Gastrocnemius medialis (tissue), 4 donors: Measurements from ENCODE around the gene ZNF446. TPM values are rescaled to one million over a fixed set of nuclear protein-coding genes. Genes with fewer than 3 reads are reported as not detected.

Experiments used
- ATAC-seq, 2 donors: fragments of 150-250 bp; one replicate each; pipeline ENCODE4 v1.9.1; 2016
- DNase-seq, 2 donors: peaks; one replicate each; pipeline ENCODE4 v3.0.0-alpha.2; 2019
- H3K27ac ChIP-seq, 4 donors: fragments of 200-600 bp; sonication (generic); 1 replicate in 1 of 4; 2 replicates in 3 of 4; pipeline ENCODE4 v1.5.1; 2016 to 2018; ENCODE audit warnings: mild to moderate bottlenecking in 2 of 4, moderate library complexity in 1 of 4
- H3K27me3 ChIP-seq, 3 donors: fragments of 200-600 bp; sonication (generic) in 2 of 3; 1 replicate in 1 of 3; 2 replicates in 2 of 3; pipeline versions ENCODE4 v1.5.1 to v1.6.0; 2016 to 2019; ENCODE audit warnings: mild to moderate bottlenecking in 1 of 3, moderate library complexity in 1 of 3
- H3K36me3 ChIP-seq, 2 donors: fragments of 200-600 bp; sonication (generic) in 1 of 2; one replicate each; pipeline ENCODE4 v1.5.1; 2017 to 2018
- H3K4me1 ChIP-seq, 2 donors: fragments of 200-600 bp; sonication (generic) in 1 of 2; one replicate each; pipeline ENCODE4 v1.5.1; 2016 to 2017; ENCODE audit warnings: mild to moderate bottlenecking in 2 of 2
- H3K4me3 ChIP-seq, 4 donors: fragments of 200-600 bp; sonication (generic) in 3 of 4; 1 replicate in 1 of 4; 2 replicates in 3 of 4; pipeline ENCODE4 v1.5.1; 2016 to 2019; ENCODE audit warnings: mild to moderate bottlenecking in 2 of 4
- H3K9me3 ChIP-seq, 3 donors: fragments of 200-600 bp; sonication (generic) in 2 of 3; 1 replicate in 1 of 3; 2 replicates in 2 of 3; pipeline ENCODE4 v1.5.1; 2016 to 2019
- POLR2A ChIP-seq, 2 donors: fragments of 450-650 bp; IDR thresholded peaks; one replicate each; pipeline ENCODE4 v1.6.1; 2017; ENCODE audit warnings: antibody characterized with exemption in 2 of 2, mild to moderate bottlenecking in 2 of 2, moderate library complexity in 2 of 2
- in situ Hi-C, 4 donors: fragments of 200-750 bp; cut with MboI; loops; one replicate each; pipeline versions ENCODE4 v1.15.0 to v1.8.0; 2017; ENCODE audit warnings: low sequenced_read_pairs in 4 of 4
- intact Hi-C: fragments of 100-400 bp; cut with DNase I; formaldehyde crosslinking; loops from one replicate; pipeline ENCODE4 v1.15.1; 2023; ENCODE audit warnings: low total_unique reads
- total RNA-seq, 4 donors: library from RNA; depleted of rRNA; stranded (reverse); fragments of >200 nt; gene quantifications; one replicate each; pipeline versions ENCODE4 v1.1.0 to v1.2.3, GENCODE V29; 2016
- TF ChIP-seq, protein P1 (sequence below), 5 experiments: fragments of 450-650 bp in 3 of 5; fragments of 200-600 bp in 2 of 5; sonication (generic) in 2 of 5; IDR thresholded peaks in 4 of 5; conservative IDR thresholded peaks in 1 of 5; 1 replicate in 4 of 5; 2 replicates in 1 of 5; pipeline ENCODE4 v1.5.1; 2016 to 2019; ENCODE audit warnings: antibody characterized with exemption in 5 of 5, mild to moderate bottlenecking in 3 of 5, moderate library complexity in 3 of 5

The ZNF446 gene
- total RNA-seq, 4 donors from 2014 or later: 7.5 to 13.1 (median 8.9) TPM

- TF ChIP-seq, protein P1, sequence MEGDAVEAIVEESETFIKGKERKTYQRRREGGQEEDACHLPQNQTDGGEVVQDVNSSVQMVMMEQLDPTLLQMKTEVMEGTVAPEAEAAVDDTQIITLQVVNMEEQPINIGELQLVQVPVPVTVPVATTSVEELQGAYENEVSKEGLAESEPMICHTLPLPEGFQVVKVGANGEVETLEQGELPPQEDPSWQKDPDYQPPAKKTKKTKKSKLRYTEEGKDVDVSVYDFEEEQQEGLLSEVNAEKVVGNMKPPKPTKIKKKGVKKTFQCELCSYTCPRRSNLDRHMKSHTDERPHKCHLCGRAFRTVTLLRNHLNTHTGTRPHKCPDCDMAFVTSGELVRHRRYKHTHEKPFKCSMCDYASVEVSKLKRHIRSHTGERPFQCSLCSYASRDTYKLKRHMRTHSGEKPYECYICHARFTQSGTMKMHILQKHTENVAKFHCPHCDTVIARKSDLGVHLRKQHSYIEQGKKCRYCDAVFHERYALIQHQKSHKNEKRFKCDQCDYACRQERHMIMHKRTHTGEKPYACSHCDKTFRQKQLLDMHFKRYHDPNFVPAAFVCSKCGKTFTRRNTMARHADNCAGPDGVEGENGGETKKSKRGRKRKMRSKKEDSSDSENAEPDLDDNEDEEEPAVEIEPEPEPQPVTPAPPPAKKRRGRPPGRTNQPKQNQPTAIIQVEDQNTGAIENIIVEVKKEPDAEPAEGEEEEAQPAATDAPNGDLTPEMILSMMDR (IDR thresholded peaks at IDR 0.05 in 4 of 5, conservative IDR thresholded peaks at IDR 0.05 in 1 of 5): no peak
- TF ChIP-seq POLR2A (IDR thresholded peaks at IDR 0.05): no peak
- ATAC-seq: no peak
- in situ Hi-C loops (no loop called here), intact Hi-C loops (no loop called here)
- Histone ChIP-seq H3K4me1 (no peaks in the 10 kb centered on the region), H3K36me3 (no peaks in the 10 kb centered on the region), H3K27ac (no peak overlapping the region), H3K4me3 (no peak overlapping the region), H3K9me3 (no peaks in the 10 kb centered on the region), H3K27me3 (peaks cover 0 to 3% (median 2%) of the 10 kb centered on the region in 3 donors)
- DNase-seq: no peak
Measured at GRCh38 chr19:58529405-58529804, 53.3 kb downstream of the ZNF446 start.

Other genes starting within 250 kb of the ZNF446 start
- gene ZNF544, start 247.4 kb upstream of the ZNF446 start, total RNA-seq: 1 to 10 TPM; 3.8 to 9.5 (median 6.0) TPM
- 1 to 10 TPM in 2 of 4 donors, under 1 TPM in 2; 0.78 to 2.1 (median 1.2) TPM for gene ZNF8, start 197.4 kb upstream of the ZNF446 start, total RNA-seq
- gene ERVK3-1, start 171.0 kb upstream of the ZNF446 start, total RNA-seq: 10 to 100 TPM; 27.1 to 38.2 (median 32.4) TPM
- 1 to 10 TPM; 1.1 to 2.4 (median 1.8) TPM for gene ZSCAN22, start 149.4 kb upstream of the ZNF446 start, total RNA-seq
- gene A1BG, start 122.9 kb upstream of the ZNF446 start, total RNA-seq: 10 to 100 TPM in 1 of 4 donors, 1 to 10 TPM in 2, not detected in 1; 4.5 to 12.5 (median 9.0) TPM
- gene ZNF497, start 113.6 kb upstream of the ZNF446 start, total RNA-seq: under 1 TPM in 3 of 4 donors, not detected in 1; 0.07 to 0.87 (median 0.36) TPM
- under 1 TPM in 2 of 4 donors, not detected in 2; 0.11 to 0.36 TPM for gene ZNF837, start 95.3 kb upstream of the ZNF446 start, total RNA-seq
- gene RPS5, start 89.1 kb upstream of the ZNF446 start, total RNA-seq: 1,000 to 10,000 TPM; 1,345 to 1,665 (median 1,438) TPM
- not detected for gene RNF225, start 80.7 kb upstream of the ZNF446 start, total RNA-seq
- gene ZNF584, start 67.7 kb upstream of the ZNF446 start, total RNA-seq: 10 to 100 TPM in 2 of 4 donors, 1 to 10 TPM in 2; 8.5 to 21.4 (median 10.2) TPM
- 1 to 10 TPM; 1.8 to 2.7 (median 2.4) TPM for gene ZNF132, start 36.2 kb upstream of the ZNF446 start, total RNA-seq
- gene ZNF324B, start 24.7 kb upstream of the ZNF446 start, total RNA-seq: 1 to 10 TPM; 3.8 to 7.6 (median 7.0) TPM
- 10 to 100 TPM in 3 of 4 donors, 1 to 10 TPM in 1; 8.1 to 11.4 (median 11.3) TPM for gene ZNF324, start 9.3 kb upstream of the ZNF446 start, total RNA-seq
- 1 to 10 TPM; 2.0 to 9.1 (median 4.6) TPM for gene SLC27A5, start 35.6 kb downstream of the ZNF446 start, total RNA-seq
- 10 to 100 TPM in 2 of 4 donors, 1 to 10 TPM in 2; 5.9 to 12.2 (median 9.6) TPM for gene ZBTB45, start 43.5 kb downstream of the ZNF446 start, total RNA-seq
- 100 to 1,000 TPM; 145 to 239 (median 191) TPM for gene TRIM28, start 67.7 kb downstream of the ZNF446 start, total RNA-seq
- gene CHMP2A, start 78.8 kb downstream of the ZNF446 start, total RNA-seq: 100 to 1,000 TPM in 2 of 4 donors, 10 to 100 TPM in 2; 82.3 to 165 (median 113) TPM
- 10 to 100 TPM; 23.5 to 74.5 (median 41.6) TPM for gene UBE2M, start 82.3 kb downstream of the ZNF446 start, total RNA-seq
- 10 to 100 TPM in 3 of 4 donors, 1 to 10 TPM in 1; 6.8 to 21.5 (median 15.1) TPM for gene MZF1, start 97.0 kb downstream of the ZNF446 start, total RNA-seq